IMR-90 (cell line): ENCODE data around the gene GFY. TPM values are rescaled to one million over a fixed set of nuclear protein-coding genes. Genes with fewer than 3 reads are reported as not detected.

Source experiments
- ATAC-seq: fragments of 200-7000 bp; cut with Tn5 transposase; 2 replicates; pipeline ENCODE4 v1.9.1; 2020; ENCODE audit warnings: low read depth, mild to moderate bottlenecking, moderate library complexity
- BruUV-seq: library from RNA; stranded (reverse); fragments of 400-500 nt; replicated peaks from 2 replicates; lab custom pipeline; 2021; lab: Mats Ljungman, UMichigan
- CTCF ChIA-PET: fragments of 300-600 bp; formaldehyde crosslinking; extraction: SDS; loops from one replicate; lab custom pipeline; 2021; ENCODE audit warnings: antibody characterized with exemption; lab: Yijun Ruan, JAX
- POLR2A ChIA-PET: fragments of 300-600 bp; sonication (Branson Sonifier 250); formaldehyde crosslinking; loops from one replicate; lab custom pipeline; 2022; ENCODE audit warnings: antibody characterized with exemption; ENCODE audit not compliant: unreplicated experiment; lab: Charles Lee
- DNase-seq: peaks from one replicate; pipeline ENCODE4 v3.0.0; 2013
- H2AFZ ChIP-seq: replicated peaks from 2 replicates; pipeline ENCODE3; 2013; ENCODE audit warnings: low read length, mild to moderate bottlenecking; ENCODE audit not compliant: poor library complexity
- H2AK5ac ChIP-seq: 2 replicates; pipeline ENCODE4 v1.6.1; 2013; ENCODE audit warnings: low read depth, low read length, inconsistent platforms
- H2AK9ac ChIP-seq: replicated peaks from 2 replicates; pipeline ENCODE3; 2013; ENCODE audit warnings: mild to moderate bottlenecking, low read depth, low read length, moderate library complexity; ENCODE audit not compliant: poor library complexity
- H2BK120ac ChIP-seq: 2 replicates; pipeline ENCODE4 v1.6.1; 2013; ENCODE audit warnings: low read depth, low read length, inconsistent platforms
- H2BK15ac ChIP-seq: 3 replicates; pipeline ENCODE4 v1.6.1; 2013; ENCODE audit warnings: low read depth, low read length, inconsistent platforms
- H2BK20ac ChIP-seq: 2 replicates; pipeline ENCODE4 v1.6.1; 2013; ENCODE audit warnings: low read depth, mild to moderate bottlenecking, inconsistent platforms, low read length, moderate library complexity
- H2BK5ac ChIP-seq: 2 replicates; pipeline ENCODE4 v1.6.1; 2013; ENCODE audit warnings: mild to moderate bottlenecking, low read depth, low read length, inconsistent platforms; ENCODE audit not compliant: poor library complexity, severe bottlenecking
- H3K14ac ChIP-seq: replicated peaks from 2 replicates; pipeline ENCODE4 v1.6.1; 2013; ENCODE audit warnings: low read depth, low read length, inconsistent platforms
- H3K18ac ChIP-seq: 2 replicates; pipeline ENCODE4 v1.6.1; 2013; ENCODE audit warnings: low read depth, low read length, control low read depth
- H3K23ac ChIP-seq: 2 replicates; pipeline ENCODE4 v1.6.1; 2013; ENCODE audit warnings: low read depth, low read length, inconsistent platforms
- H3K27ac ChIP-seq: 2 replicates; pipeline ENCODE4 v1.5.1; 2013; ENCODE audit warnings: mild to moderate bottlenecking, control low read depth, low read length; ENCODE audit not compliant: insufficient read depth
- H3K27me3 ChIP-seq: 2 replicates; pipeline ENCODE4 v1.6.1; 2013; ENCODE audit warnings: low read length; ENCODE audit not compliant: control insufficient read depth, insufficient read depth
- H3K36me3 ChIP-seq: 2 replicates; pipeline ENCODE4 v1.6.1; 2013; ENCODE audit warnings: low read length, mixed read lengths; ENCODE audit not compliant: control insufficient read depth, insufficient read depth
- H3K4ac ChIP-seq: 2 replicates; pipeline ENCODE4 v1.6.1; 2013; ENCODE audit warnings: low read depth, low read length, inconsistent platforms
- H3K4me1 ChIP-seq: 2 replicates; pipeline ENCODE4 v1.6.1; 2013; ENCODE audit warnings: low read length, mixed read lengths; ENCODE audit not compliant: control insufficient read depth, insufficient read depth
- H3K4me2 ChIP-seq: 2 replicates; pipeline ENCODE4 v1.6.1; 2013; ENCODE audit warnings: low read depth, mild to moderate bottlenecking, control low read depth, low read length, moderate library complexity
- H3K4me3 ChIP-seq: 2 replicates; pipeline ENCODE4 v1.5.1; 2013; ENCODE audit warnings: low read depth, mild to moderate bottlenecking, control low read depth, low read length, moderate library complexity; ENCODE audit not compliant: insufficient read depth
- H3K56ac ChIP-seq: 2 replicates; pipeline ENCODE4 v1.6.1; 2013; ENCODE audit warnings: low read length, inconsistent platforms; ENCODE audit not compliant: insufficient read depth; ENCODE audit errors: extremely low read depth
- H3K79me1 ChIP-seq, 2 experiments: 2 replicates each; pipeline ENCODE4 v1.6.1; 2013; ENCODE audit warnings: low read length in 2 of 2, inconsistent platforms in 1 of 2, low read depth in 1 of 2
- H3K9ac ChIP-seq: 2 replicates; pipeline ENCODE4 v1.6.1; 2013; ENCODE audit warnings: low read depth, low read length, control low read depth
- H3K9me1 ChIP-seq: 2 replicates; pipeline ENCODE4 v1.6.1; 2013; ENCODE audit warnings: low read length, inconsistent platforms; ENCODE audit not compliant: insufficient read depth
- H3K9me3 ChIP-seq: 2 replicates; pipeline ENCODE4 v1.6.1; 2013; ENCODE audit warnings: low read length; ENCODE audit not compliant: control insufficient read depth, insufficient read depth
- H4K20me1 ChIP-seq: 2 replicates; pipeline ENCODE4 v1.6.1; 2013; ENCODE audit warnings: low read length, inconsistent platforms; ENCODE audit not compliant: insufficient read depth
- H4K5ac ChIP-seq: 2 replicates; pipeline ENCODE4 v1.6.1; 2013; ENCODE audit warnings: mild to moderate bottlenecking, low read depth, low read length, control low read depth
- H4K8ac ChIP-seq, 2 experiments: 2 replicates each; pipeline ENCODE4 v1.6.1; 2013; ENCODE audit warnings: low read depth in 2 of 2, low read length in 2 of 2, control low read depth in 1 of 2, inconsistent platforms in 1 of 2
- H4K91ac ChIP-seq: 2 replicates; pipeline ENCODE4 v1.6.1; 2013; ENCODE audit warnings: low read depth, low read length, inconsistent platforms; ENCODE audit not compliant: insufficient read depth
- CHD1 ChIP-seq: IDR thresholded peaks from 2 replicates; pipeline ENCODE4 v1.6.1; 2012; ENCODE audit warnings: low read depth, low read length, improper control_type of control experiment
- MAFK ChIP-seq: IDR thresholded peaks from 2 replicates; pipeline ENCODE4 v1.6.1; 2012; ENCODE audit warnings: low read depth, low read length, improper control_type of control experiment
- MAZ ChIP-seq: IDR thresholded peaks from 2 replicates; pipeline ENCODE4 v1.6.1; 2012; ENCODE audit warnings: low read depth, mild to moderate bottlenecking, low read length, improper control_type of control experiment, moderate library complexity, borderline replicate concordance
- NFE2L2 ChIP-seq: fragments of 150-350 bp; IDR thresholded peaks from 2 replicates; pipeline ENCODE4 v1.6.1; 2016; ENCODE audit warnings: low read depth, mild to moderate bottlenecking, low read length
- POLR2A ChIP-seq: IDR thresholded peaks from 2 replicates; pipeline ENCODE4 v1.6.1; 2012; ENCODE audit warnings: mild to moderate bottlenecking, low read depth, low read length
- SMC3 ChIP-seq: fragments of 150-350 bp; IDR thresholded peaks from 2 replicates; pipeline ENCODE4 v1.6.1; 2016; ENCODE audit warnings: low read depth, mild to moderate bottlenecking, antibody characterized with exemption, low read length, moderate library complexity
- WGBS, 2 experiments: methylation state at CpG; one replicate each; pipeline versions ENCODE4 v1.1.5 to v1.1.7; 2013; ENCODE audit warnings: missing lambda C conversion rate in 2 of 2; ENCODE audit not compliant: insufficient read length in 1 of 2; ENCODE audit errors: extremely low coverage in 2 of 2; 5-methylcytosine and 5-hydroxymethylcytosine counted together
- dilution Hi-C: fragments of 300-500 bp; cut with HindIII; formaldehyde crosslinking; loops from one replicate; pipeline ENCODE4 v1.14.3; 2018; ENCODE audit warnings: low sequenced_read_pairs; ENCODE audit not compliant: unreplicated experiment
- in situ Hi-C: fragments of 300-500 bp; cut with MboI; formaldehyde crosslinking; loops from 3 replicates; pipeline ENCODE4 v1.14.3; 2019; ENCODE audit warnings: low sequenced_read_pairs, inconsistent platforms, mixed read lengths
- intact Hi-C: fragments of 100-400 bp; cut with micrococcal nuclease; formaldehyde crosslinking; loops from 2 replicates; pipeline ENCODE4 v1.10.0; 2022
- polyA plus RNA-seq, 3 experiments: library from polyadenylated mRNA; depleted of rRNA; stranded (reverse); fragments of >200 nt; gene quantifications; 2 replicates each; pipeline ENCODE4 v1.2.3, GENCODE V29; 2012; ENCODE audit warnings: low replicate concordance in 1 of 3
- total RNA-seq: library from RNA; depleted of rRNA; stranded (reverse); fragments of >200 nt; gene quantifications from 2 replicates; pipeline ENCODE4 v1.2.3, GENCODE V29; 2012

GFY gene
- total and polyA plus RNA-seq, 2 of the 4 experiments (the other 2 are of a cell fraction): not detected

GRCh38 chr19:49425922-49426592, 869 bp downstream of the GFY start:
- Histone ChIP-seq H4K5ac (no peak overlapping the region), H3K27me3 (peaks cover 93% of the 10 kb centered on the region), H2BK120ac (no peak overlapping the region), H3K23ac (no peak overlapping the region), H3K36me3 (no peaks in the 10 kb centered on the region), H3K14ac (no peak overlapping the region), H3K27ac (no peak overlapping the region), H4K91ac (no peak overlapping the region), H3K4me1 (peaks cover 2% of the 10 kb centered on the region; the same call in 1 of the 2 replicates), H3K18ac (no peak overlapping the region), H2AFZ (no peak overlapping the region), H2AK9ac (no peak overlapping the region), H3K9me3 (peaks cover 2% of the 10 kb centered on the region; the same call in 1 of the 2 replicates), H2BK20ac (no peak overlapping the region), H3K4me2 (no peak overlapping the region), H3K9ac (no peak overlapping the region), H2BK5ac (no peak overlapping the region), H4K20me1 (no peaks in the 10 kb centered on the region), H3K4me3 (no peak overlapping the region), H3K56ac (no peak overlapping the region), H3K9me1 (no peaks in the 10 kb centered on the region), H3K79me1 (no peaks in the 10 kb centered on the region), H2BK15ac (no peak overlapping the region), H2AK5ac (no peak overlapping the region), H3K4ac (no peak overlapping the region), H4K8ac (no peak overlapping the region)
- TF ChIP-seq MAFK: no peak
- TF ChIP-seq SMC3: no peak
- TF ChIP-seq POLR2A: no peak
- no peak for TF ChIP-seq NFE2L2
- TF ChIP-seq CHD1: no peak
- no peak for TF ChIP-seq MAZ
- ChIA-PET CTCF (no interaction called here), POLR2A (no interaction called here)
- dilution Hi-C loops: no loop called here
- no TSS peak for BruUV-seq
- ATAC-seq (no peak), DNase-seq (no peak)
- WGBS, 2 experiments: 8% methylated on average over 11 of the region's 30 CpGs; no CpG with 5 or more reads in 1 of the 2 experiments
- in situ Hi-C loops: no loop called here
- intact Hi-C loops: no loop called here
